HS-27A (cell line): ENCODE measurements around the gene ENGASE.

Experiments
- DNase-seq: peaks from one replicate; pipeline ENCODE4 v3.0.0-alpha.2; 2012; ENCODE audit warnings: low read depth, missing footprints

Gene ENGASE

GRCh38 chr17:79038545-79039135 is 36.0 kb upstream of the ENGASE start:
- DNase-seq = no peak

- DNase-seq = no peak
Measured at GRCh38 chr17:79039171-79039570, 35.5 kb upstream of the ENGASE start.

GRCh38 chr17:79039886-79040285 is 34.7 kb upstream of the ENGASE start:
- no peak for DNase-seq

GRCh38 chr17:79041041-79041570 is 33.5 kb upstream of the ENGASE start:
- no peak for DNase-seq

GRCh38 chr17:79041723-79042420 is 32.8 kb upstream of the ENGASE start:
- no peak for DNase-seq

GRCh38 chr17:79042421-79043190 is 32.0 kb upstream of the ENGASE start:
- DNase-seq = no peak

GRCh38 chr17:79043191-79043930 is 31.3 kb upstream of the ENGASE start:
- no peak for DNase-seq

GRCh38 chr17:79043931-79044320 is 30.7 kb upstream of the ENGASE start:
- DNase-seq = no peak

- no peak for DNase-seq
Measured at GRCh38 chr17:79044462-79044861, 30.2 kb upstream of the ENGASE start.

GRCh38 chr17:79045001-79045729 is 29.5 kb upstream of the ENGASE start:
- DNase-seq = no peak

- DNase-seq = no peak
Measured at GRCh38 chr17:79045842-79046196, 28.8 kb upstream of the ENGASE start.

- no peak for DNase-seq
Measured at GRCh38 chr17:79046197-79046915, 28.3 kb upstream of the ENGASE start.

GRCh38 chr17:79046916-79047280 is 27.7 kb upstream of the ENGASE start:
- no peak for DNase-seq

GRCh38 chr17:79047291-79047920 is 27.2 kb upstream of the ENGASE start:
- DNase-seq = no peak

- DNase-seq = no peak
Measured at GRCh38 chr17:79047923-79048825, 26.4 kb upstream of the ENGASE start.

- no peak for DNase-seq
Measured at GRCh38 chr17:79048826-79049755, 25.5 kb upstream of the ENGASE start.

GRCh38 chr17:79049821-79050220 is 24.8 kb upstream of the ENGASE start:
- DNase-seq = no peak

- DNase-seq = no peak
Measured at GRCh38 chr17:79050551-79050950, 24.1 kb upstream of the ENGASE start.
